NCI-H526 (cell line): ENCODE measurements around the gene SLC8B1.

ENCODE experiments used
- DNase-seq, 2 experiments: peaks; one replicate each; lab custom pipeline; 2025; lab: John Stamatoyannopoulos, UW

SLC8B1 gene

DNA sequence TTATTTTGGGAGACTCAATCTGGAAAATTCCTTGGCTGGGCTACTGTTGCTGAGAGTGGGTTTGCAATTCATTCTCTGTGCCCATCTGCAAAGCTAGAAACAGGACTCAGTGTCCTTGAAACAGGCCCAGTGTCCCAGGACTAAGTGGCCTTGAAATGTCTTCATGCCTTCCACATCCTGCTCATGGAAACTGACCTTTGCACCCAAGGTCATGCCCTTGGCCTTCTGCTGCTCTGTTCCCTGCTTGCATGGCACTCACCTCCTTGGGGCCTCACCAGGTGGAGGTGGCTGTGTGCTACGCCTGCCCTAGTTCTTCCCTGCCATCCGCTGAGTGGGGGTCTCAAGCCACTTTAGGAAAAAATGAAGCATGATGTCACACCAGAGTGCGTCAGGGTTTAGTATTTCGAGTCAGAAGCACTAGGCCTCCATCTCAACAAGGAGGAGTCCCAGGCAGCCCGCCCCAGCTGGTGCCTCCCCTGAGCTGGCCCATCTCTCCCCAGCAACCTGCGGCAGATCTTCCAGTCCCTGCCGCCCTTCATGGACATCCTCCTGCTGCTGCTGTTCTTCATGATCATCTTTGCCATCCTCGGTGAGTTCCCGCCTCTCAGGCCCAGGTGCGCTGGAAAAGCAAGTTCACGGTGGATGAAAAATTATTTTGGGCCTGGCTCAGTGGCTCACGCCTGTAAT is 65.5 kb downstream of the SLC8B1 start:
- DNase-seq, result no peak

DNA sequence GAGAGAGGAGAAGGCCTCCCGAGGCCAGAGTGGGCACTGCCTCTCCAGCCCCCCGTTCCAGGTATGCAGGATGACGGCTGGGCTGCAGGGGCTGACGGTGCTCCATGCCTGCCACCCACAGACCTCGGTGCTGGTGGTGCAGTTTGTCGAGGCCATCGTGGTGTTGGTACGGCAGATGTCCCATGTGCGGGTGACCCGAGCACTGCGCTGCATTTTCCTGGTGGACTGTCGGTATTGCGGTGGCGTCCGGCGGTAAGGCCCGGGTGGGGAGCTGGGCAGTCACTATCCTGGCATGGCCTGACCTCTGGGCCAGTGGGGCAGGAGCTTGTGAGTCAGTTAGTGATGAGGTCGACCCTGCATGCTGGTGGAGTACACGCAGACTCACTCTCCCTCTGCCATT is 66.3 kb downstream of the SLC8B1 start:
- DNase-seq, result no peak

DNA sequence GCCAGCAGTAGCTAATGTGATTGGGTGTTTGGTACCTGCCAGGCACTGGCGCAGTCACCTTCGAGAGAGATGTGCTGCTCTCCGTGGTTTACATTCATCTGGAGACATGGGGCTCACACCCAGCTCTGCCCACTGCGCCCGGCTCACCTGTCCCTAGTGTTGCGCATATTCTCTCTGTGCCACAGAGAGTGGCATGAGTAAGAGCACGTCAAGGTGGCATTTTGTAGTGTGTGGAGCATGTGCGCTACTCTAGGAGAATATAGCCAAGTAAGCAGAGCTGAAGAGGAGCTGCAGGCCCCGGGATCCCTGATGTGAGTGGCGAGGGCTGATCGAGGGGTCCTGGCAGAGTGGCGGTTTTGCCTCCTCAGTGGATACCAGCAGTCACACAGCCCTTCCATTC is 66.8 kb downstream of the SLC8B1 start:
- no peak for DNase-seq

DNA sequence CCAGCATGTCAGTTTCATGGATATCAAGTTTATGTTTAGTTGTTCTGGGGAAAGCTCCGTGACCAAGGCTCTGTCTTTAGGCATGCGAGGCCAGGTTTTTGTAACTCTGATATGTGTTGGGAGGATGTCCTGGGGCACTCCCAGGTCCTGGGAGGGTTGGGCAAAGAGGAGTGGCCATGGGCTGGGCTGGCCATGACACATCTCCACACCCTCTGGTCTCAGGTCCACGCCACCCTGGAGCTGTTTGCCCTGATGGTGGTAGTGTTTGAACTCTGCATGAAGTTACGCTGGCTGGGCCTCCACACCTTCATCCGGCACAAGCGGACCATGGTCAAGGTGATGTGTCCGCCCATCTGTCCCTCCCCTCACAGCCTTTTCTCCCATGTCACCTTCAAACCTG is 67.3 kb downstream of the SLC8B1 start:
- DNase-seq, result no peak

DNA sequence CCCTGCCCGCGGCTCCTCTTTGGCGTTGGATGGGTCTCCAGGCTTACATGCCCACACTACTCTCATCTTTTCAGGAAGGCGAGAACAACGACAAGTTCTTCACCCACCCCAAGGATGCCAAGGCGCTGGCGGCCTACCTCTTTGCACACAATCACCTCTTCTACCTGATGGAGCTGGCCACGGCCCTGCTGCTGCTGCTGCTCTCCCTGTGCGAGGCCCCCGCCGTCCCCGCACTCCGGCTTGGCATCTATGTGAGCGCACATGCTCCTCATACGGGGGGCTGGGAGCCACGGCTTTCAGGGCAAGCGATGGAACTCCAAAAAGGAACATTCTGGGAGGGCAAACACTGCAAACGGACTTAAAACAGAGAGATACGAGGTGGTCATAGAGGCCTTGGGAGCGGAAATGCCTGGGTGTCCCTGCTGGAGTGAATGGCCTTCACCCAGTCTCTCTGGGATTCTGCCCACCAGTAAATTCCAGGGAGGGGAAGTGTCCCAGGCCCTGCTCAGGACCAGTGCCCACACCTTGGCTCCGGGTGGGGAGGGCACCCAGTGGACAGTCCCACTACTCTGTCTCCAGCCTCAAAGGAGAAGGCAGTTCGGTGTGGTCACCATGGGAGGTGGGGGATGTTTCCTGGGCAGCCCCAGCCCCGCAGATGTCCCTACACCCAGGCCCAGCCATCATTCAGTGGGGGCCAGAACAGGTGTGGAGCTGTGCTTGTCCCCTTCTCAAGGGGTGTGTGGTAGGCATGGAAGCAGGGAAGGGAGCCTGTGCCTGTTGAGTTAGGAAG is 68.6 kb downstream of the SLC8B1 start:
- no peak for DNase-seq

DNA sequence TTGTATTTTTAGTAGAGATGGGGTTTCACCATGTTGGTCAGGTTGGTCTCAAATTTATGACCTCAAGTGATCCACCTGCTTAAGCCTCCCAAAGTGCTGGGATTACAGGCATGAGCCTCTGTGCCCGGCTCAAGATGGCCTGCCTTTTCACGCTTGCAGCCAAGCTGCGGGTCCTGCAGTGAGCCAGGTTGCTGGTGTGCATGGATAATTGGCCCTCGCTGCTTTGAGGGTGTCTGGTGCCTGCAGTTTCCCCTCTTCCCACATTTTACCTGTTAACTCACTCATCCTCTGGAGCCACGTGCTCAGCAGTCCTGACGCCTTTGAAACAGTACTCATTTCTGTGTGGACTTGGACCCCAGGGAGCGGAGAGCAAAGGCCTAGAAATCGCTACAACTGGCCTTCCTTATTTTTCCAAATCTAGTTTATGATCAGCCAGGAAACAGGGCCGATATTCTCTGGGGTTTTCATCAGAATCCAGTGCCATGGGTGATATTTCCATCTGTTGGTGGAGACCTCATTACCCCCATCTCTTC is 71.4 kb downstream of the SLC8B1 start:
- no peak for DNase-seq

DNA sequence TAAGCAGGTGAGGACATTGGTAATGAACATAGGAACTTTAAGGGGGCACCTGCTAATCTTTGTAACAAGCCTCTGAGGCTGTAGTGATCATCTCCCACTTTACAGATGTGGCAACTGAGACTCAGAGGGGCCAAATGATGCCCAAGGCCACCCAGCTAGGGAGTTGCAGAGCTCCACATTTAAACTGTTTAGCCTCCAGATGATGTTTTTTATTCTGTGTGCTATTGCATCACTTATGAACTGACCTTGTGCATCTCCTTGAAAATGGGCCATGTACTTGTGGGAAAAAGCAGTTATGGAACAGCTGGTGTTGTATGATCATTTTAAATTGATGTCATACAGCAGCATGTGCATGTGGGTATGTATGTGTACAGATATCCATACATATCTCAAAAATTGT is 72.2 kb downstream of the SLC8B1 start:
- no peak for DNase-seq

DNA sequence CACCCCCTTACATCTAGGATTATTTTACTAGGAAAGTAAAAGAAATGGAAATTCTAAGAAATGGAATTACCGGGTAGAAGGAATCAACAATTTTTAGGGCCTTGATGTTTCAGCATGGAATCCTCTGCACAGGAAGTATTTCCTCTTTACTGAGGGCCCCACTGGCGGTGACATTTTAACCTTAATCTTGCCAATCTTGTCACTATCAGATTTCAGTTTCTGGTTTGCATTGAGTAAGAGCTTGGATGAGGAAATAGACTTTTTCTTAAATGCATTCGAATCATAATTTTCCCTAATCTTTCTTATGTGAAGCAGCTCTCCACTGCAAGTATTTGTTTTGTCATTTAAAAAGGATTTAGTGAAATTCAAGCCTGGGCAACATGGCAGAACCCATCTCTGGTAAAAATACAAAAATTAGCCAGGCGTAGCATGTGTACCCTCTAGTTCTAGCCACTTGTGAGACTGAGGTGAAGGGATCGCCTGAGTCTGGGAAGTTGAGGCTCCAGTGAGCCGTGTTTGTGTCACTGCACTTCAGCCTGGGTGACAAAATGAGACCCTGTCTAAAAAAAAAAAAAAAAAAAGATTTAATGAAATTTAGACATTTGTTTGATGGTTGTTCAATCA is 73.0 kb downstream of the SLC8B1 start:
- DNase-seq, result no peak

DNA sequence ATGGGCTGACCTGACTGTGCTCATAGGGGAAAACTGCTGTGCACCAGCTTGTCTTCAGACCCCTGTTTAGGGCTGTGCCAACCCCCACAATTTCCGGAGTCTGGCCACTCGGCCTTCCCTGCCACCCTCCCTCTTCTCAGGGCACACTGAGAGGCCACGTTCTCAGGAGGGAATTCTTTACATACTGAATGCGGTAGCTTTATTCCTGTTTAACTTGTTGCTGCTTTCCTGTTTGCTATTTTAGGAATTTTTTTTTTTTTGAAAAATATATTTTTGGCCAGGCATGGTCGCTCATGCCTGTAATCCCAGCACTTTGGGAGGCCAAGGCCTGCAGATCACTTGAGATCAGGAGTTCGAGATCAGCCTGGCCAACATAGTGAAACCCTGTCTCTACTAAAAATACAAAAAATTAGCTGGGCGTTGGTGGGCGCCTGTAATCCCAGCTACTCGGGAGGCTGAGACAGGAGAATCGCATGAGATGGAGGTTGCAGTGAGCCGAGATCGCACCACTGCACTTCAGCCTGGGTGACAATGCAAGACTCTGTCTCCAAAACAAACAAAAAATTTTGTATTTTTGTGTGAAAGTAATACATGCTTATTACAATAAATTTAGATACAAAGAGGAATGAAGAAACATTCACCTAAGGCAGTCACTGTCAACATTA is 74.1 kb downstream of the SLC8B1 start:
- no peak for DNase-seq

DNA sequence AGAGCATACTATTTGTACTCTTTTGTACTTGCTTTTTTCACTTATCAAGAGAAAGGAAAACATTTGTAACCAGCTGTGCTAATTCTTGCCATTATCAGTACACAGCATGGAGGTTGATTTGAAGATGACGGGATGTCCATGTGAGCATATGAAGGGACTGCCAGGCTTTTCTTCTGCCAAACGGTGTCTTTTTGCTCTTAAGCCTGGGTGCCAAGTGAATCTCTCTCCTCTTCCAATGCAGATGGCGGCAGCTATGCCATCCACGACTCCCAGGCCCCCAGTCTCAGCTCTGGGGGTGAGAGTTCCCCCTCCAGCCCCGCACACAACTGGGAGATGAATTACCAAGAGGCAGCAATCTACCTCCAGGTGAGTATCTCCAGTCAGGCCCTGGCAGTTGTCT is 74.8 kb downstream of the SLC8B1 start:
- no peak for DNase-seq

DNA sequence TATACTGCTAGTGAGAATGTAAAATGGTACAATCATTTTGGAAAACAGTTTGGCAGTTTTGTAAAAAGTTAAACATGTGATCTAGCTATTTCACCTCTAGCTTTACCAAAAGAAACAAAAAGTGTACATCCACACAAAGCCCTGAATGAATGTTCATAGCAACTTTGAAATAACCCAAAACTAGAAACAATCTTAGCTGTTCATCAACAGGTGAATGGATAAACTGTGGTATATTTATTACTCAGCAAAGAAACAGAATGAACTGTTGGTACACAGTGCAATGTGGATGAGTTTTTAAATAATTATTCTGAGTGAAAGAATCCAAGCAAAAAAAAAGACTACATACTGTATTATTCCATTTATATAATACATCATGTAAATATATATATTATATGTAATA is 77.3 kb downstream of the SLC8B1 start:
- DNase-seq, result no peak

DNA sequence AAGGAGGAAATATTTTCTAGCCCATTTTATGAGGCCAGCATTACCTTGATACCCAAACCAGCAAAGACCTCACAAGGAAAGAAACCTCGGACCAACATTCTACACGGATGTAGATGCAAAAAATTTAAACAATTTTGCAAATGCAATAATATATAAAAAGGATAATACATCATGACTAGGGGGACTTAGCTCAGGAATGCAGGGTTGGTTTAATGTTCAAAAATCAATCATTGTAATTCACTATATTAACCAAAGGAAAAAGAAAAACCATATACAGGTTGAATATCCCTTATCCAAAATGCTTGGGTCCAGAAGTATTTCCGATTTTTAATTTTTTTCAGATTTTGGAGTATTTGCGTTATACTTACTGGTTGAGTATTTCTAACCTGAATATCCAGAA is 80.6 kb downstream of the SLC8B1 start:
- DNase-seq, result no peak

DNA sequence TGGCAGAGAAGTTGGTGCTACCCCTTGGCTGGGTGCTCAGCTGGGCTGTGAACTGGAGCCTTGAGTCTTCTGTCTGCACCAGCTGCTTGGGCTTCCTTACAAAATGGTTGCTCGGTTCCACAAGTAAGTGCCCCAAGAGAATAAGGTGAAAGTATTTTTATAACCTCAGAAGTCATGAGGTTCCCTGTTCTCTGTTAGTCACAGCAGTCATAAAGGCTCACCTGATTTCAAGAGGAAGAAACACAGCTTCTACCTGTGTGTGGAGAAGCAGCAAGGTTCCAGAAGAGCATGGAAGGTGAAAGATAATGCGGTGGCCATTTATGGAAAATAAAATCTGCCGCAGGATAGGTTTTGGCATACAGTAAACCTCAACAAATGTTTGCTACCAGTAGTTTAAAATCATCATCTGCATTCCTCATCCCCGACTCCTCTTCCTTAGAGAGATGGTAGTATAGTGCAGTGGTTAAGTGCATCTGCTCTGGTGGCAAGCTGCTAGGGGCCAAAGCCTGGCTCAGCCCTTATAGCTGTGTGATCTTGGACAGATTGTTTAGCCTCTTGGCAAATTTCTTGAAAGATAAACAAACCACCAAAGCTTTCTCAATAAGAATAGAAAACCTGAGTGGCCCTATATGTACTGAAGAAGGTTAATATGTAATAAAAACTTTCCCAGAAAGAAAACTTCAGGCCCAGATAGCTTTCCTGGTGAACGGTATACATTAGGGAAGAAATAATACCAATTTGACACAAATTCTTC is 81.2 kb downstream of the SLC8B1 start:
- no peak for DNase-seq

DNA sequence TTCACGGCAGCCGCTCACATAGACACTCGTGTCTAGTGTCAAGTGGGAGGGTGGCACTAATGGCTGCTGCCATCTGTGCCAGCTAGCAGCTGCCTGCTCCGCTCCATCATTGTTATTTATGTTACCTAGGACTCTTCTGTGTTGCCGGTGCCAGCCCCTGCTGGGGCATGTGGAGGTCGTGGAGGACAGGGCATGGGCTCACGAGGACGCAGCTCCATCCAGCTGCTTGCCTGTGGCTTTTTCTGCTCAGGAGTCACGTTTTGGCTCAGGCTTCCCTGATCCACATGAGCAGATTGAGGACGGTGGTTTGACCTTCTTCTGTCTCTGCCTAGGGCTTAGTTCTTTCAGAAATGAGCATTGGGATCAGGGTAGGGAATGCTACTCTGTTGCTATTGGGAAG is 82.4 kb downstream of the SLC8B1 start:
- DNase-seq, result no peak

DNA sequence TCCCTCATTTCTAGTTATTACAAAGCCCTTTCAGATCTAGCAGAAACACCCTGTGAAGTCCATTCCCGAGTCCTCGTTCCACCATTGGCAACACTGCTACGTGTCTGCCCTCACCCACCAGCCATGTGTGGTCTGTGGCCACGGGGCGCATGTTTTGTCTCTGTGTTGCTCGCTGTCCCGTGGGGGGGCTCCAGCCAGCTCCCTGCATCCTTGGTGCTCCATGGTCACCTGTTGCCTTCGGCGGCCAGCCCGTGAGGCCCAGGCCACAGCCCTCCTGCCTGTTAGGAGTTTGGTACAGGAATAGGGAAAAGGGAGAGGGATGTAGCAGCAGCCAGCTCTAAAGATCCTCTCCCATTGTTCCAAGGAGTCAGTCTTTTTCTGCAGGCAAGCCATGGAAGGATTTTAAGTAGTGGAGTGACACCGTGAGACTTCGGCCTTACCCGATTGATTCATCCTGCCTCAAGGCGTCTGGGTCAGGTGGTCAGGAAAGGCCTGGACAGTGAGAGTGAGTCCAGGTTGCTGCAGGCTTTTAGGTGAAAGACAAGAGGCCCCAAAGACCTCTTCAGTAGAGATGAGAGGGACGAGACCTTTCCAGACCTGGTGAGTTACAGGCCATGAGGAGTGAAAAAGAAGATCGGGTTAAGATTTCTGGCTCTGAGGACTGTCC is 83.4 kb downstream of the SLC8B1 start:
- DNase-seq, result no peak

DNA sequence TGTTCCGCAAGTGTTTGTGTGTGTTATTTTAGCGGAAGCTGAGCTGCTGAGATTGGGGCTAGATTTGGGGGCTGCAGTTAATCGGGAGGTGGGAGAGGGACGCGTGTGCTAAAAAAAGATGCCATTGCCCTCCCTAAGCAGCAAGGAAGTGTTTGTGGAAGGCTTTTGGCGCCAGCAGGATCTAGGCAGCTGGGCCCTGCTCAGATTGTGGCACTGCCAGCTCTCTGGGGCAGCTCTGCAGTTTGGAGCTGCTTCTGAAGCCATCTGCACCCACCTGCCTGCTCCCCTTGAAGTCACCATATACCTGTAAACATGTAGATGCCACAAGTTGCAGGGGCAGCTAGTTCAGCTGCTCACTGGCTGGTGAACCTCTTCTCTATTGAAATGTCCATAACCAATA is 84.9 kb downstream of the SLC8B1 start:
- no peak for DNase-seq

DNA sequence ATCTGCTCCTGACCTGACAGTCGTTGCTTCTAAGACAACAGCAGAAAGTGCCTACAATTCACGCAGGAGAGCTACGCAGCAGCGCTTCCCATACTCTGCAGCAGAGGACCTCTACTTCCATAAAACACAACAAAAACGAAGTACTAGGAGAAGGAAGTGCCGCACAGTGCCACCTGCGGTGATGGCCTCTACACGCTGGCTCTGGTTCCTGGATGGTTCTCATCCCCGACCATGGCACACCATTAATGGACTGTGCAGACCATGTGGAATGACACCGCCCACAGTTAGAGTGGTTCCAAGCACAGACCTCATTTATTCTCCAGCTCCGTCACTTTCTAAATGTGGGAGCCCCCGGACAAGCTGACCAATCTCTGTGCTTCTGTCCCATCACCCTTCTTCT is 85.4 kb downstream of the SLC8B1 start:
- DNase-seq, result no peak

DNA sequence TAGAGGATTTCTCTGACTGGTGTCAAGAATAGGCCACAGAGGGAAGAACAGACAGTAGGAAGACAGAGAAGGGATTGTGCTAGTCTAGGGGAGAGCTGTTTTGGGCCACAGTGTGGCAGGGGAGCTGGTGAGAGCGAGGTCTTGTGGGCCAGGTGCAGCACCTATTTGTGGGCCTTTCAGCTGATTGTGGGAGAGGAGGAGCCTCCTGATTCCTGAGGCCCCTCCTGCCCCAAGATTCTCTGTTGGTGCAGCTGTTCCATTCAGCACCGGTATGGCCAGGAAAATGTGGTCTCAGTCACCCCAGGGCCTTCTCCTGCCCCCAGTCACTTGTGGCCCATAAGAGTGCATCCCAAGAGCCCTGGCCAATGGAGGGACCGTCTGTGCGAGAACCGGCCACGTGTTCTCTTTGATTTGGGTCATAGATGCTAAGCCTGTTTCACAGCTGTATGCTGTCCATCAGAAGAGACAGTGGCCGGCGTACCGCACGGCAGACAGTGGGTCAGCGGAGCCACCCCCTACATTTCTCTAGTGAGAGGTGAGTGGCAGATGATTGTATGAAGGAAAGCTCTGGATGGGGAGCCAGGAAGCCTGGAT is 86.0 kb downstream of the SLC8B1 start:
- no peak for DNase-seq
